GM19452 (cell line): ENCODE results near the gene RAPGEF2.
"Not testable (repeated sequence)": the region's sequence is repeated elsewhere in the genome, so short reads cannot be mapped to it uniquely, and the experiment has no call there.

Experiments used
- ATAC-seq: cut with Tn5 transposase; IDR thresholded peaks from one replicate; pipeline ENCODE4 v1.9.1; 2021; ENCODE audit not compliant: unreplicated experiment

Gene RAPGEF2, protein sequence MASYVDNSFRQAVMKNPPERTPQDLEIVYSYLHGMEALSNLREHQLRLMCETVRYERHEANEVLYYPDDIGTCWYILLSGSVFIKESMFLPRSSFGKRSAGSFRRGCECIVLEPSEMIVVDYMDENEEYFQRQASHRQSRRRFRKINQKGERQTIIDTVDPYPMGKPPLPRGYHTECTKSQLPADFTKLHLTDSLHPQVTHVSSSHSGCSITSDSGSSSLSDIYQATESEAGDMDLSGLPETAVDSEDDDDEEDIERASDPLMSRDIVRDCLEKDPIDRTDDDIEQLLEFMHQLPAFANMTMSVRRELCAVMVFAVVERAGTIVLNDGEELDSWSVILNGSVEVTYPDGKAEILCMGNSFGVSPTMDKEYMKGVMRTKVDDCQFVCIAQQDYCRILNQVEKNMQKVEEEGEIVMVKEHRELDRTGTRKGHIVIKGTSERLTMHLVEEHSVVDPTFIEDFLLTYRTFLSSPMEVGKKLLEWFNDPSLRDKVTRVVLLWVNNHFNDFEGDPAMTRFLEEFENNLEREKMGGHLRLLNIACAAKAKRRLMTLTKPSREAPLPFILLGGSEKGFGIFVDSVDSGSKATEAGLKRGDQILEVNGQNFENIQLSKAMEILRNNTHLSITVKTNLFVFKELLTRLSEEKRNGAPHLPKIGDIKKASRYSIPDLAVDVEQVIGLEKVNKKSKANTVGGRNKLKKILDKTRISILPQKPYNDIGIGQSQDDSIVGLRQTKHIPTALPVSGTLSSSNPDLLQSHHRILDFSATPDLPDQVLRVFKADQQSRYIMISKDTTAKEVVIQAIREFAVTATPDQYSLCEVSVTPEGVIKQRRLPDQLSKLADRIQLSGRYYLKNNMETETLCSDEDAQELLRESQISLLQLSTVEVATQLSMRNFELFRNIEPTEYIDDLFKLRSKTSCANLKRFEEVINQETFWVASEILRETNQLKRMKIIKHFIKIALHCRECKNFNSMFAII (N-terminal part only)

GRCh38 chr4:159102622-159103383 is at the start of gene RAPGEF2:
RAPGEF2 (plus strand) TSS chr4:159103079; CDS start chr4:159104163, 1,084 bp downstream.
- peak; percentile 78 for ATAC-seq

DNA sequence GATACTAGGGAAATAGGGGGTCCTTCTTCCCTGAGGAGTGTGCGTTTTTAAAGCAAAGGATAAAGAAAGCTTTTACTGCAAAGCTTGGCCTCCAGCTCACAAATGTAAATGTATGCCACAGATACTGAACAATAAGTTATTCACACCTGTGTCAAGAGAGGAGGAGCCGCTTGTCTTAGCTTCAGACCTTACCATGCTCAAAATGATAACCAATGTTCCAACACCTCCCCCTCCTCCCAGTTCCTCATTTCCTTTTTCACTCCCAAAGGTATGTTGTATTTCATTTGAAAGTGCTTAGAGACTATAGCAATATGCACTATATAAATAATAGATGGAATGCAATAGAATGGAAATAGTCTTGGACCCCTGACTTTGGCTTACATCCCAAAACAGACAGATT is 47.0 kb upstream of the RAPGEF2 start:
- ATAC-seq = no peak

DNA sequence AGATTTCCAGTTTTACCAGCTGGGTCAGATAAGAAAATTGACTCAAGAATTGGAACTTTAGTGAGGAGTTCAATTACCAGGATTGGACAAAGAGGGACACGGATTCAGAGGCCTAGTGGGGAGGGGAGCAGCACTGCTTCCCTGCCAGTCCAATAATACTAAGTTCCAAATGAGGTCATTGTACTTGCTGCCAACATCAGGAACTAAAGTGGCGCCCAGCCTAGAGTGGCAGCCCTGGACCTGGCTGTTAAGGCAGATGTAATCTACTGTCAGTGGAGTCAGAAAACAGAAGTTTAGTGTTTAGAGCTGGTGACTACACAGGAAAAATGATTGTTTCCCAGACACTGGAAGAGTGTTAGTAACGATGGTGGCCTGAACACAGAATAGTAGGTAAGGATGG is 42.7 kb upstream of the RAPGEF2 start:
- no peak for ATAC-seq

DNA sequence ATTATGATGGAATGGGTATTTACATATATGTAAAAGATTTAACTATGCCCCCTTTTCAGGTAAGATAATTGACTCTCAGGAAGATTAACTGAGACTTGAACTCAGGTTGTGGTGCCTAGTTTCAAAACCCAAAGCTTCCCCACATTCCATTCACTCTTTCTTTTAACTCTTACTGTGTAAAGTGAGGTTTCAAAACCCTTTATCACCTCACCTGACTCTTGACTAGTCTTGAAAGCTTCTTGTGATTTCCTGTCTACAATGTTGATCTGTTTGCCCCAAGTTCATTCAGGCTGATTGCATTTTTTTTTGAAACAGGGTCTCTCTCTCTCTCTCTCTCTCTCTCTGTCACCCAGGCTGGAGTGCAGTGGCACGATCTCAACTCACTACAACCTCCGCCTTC is 40.5 kb upstream of the RAPGEF2 start:
- ATAC-seq = no peak

- ATAC-seq = no peak
Measured at GRCh38 chr4:159065513-159066240, 37.2 kb upstream of the RAPGEF2 start.

- not testable (repeated sequence) for ATAC-seq
Measured at GRCh38 chr4:159068139-159068538, 34.7 kb upstream of the RAPGEF2 start.

GRCh38 chr4:159069922-159070321 is 33.0 kb upstream of the RAPGEF2 start:
- no peak for ATAC-seq

DNA sequence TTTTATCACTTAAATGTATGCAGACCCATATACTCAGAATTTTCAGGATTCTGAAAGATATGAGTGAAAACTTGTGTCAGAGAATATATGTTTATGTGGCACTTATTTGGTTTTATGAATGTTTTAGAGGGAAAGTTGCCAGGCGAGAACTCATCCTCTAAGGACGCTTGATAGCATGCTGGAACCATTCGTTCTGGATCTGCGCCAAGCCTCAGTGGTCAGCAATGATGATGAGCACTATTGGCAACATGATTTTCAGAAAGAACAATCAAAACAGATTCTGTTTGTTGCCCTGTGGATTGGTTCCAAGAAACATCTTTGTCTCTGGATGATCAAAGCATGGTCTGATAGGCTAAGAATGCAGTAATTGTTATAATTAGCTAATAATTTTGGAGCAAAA is 32.1 kb upstream of the RAPGEF2 start:
- no peak for ATAC-seq

- no peak for ATAC-seq
Measured at GRCh38 chr4:159071178-159071968, 31.5 kb upstream of the RAPGEF2 start.

- no peak for ATAC-seq
Measured at GRCh38 chr4:159071969-159072765, 30.7 kb upstream of the RAPGEF2 start.

- ATAC-seq = no peak
Measured at GRCh38 chr4:159075531-159075932, 27.3 kb upstream of the RAPGEF2 start.

GRCh38 chr4:159077018-159077417 is 25.9 kb upstream of the RAPGEF2 start:
- not testable (repeated sequence) for ATAC-seq

- peak; percentile 90 for ATAC-seq
Measured at GRCh38 chr4:159077702-159078495, 25.0 kb upstream of the RAPGEF2 start.

- no peak for ATAC-seq
Measured at GRCh38 chr4:159079074-159079473, 23.8 kb upstream of the RAPGEF2 start.

- no peak for ATAC-seq
Measured at GRCh38 chr4:159086606-159087005, 16.3 kb upstream of the RAPGEF2 start.

GRCh38 chr4:159090255-159090654 is 12.6 kb upstream of the RAPGEF2 start:
- ATAC-seq = no peak

DNA sequence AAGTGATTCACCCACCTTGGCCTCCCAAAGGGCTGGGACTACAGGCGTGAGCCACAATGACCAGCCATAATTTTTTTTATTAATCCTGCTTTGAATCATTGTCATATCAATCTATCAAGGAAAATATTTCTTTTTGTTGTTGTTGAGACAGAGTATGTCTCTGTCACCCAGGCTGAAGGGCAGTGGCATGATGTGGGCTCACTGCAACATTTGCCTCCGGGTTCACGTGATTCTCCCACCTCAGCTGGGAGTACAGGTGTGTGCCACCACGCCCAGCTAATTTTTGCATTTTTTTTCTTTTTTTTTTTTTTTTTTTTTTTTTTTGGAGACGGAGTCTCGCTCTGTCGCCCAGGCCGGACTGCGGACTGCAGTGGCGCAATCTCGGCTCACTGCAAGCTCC is 8.7 kb upstream of the RAPGEF2 start:
- ATAC-seq = not testable (repeated sequence)

DNA sequence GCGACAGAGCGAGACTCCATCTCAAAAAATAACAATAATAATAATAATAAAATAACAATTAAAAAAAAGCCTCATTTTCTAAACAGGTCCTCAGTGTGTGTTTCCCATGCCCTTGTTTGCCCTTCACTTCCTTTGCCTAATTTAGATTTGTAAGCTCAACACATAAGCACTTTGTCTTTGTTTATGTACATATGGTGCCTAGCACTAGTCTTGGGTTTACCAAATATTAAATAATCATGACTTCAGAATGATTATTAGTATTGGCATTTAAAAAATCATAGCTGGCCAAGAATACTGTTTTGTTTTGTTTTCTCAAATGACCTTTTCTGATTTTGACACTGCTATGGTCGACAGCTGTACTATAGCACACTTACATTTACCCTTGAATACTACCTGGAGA is 6.4 kb upstream of the RAPGEF2 start:
- no peak for ATAC-seq
